ENCODE measurements around the gene JPT2.

Gene JPT2

GRCh38 chr16:1712791-1713261 is 34.7 kb downstream of the JPT2 start:
- ChIA-PET POLR2A (no interaction called here), CTCF (interaction anchor here (0.6 to 1.8 kb wide), 2 partner anchors 11 to 64 kb away, joined by 3 to 5 read pairs; no protein-coding TSS in a partner anchor)
- H3K4me1 ChIP-seq (ENCODE audit: control insufficient read depth, insufficient read depth, low read length) = peaks cover 16% of the 10 kb centered on the region
- TF ChIP-seq ZIC2 (tag by site-specific recombination; IDR thresholded peaks at IDR 0.05) (peak; percentile 59; the same call in 1 of the 2 replicates), SP3 (tag by site-specific recombination; IDR thresholded peaks at IDR 0.05) (no peak), ZNF26 (tag by site-specific recombination; IDR thresholded peaks at IDR 0.05) (no peak), ZBTB8A (tag by site-specific recombination; IDR thresholded peaks at IDR 0.05) (no peak), ZNF148 (tag by site-specific recombination; IDR thresholded peaks at IDR 0.05; ENCODE audit: borderline replicate concordance) (no peak)
- no peak overlapping the region for H3K4me3 ChIP-seq (ENCODE audit: low read depth, low read length)
- no peaks in the 10 kb centered on the region for H3K9me3 ChIP-seq (ENCODE audit: control insufficient read depth, insufficient read depth, low read depth, low read length)
- no peak overlapping the region for H3K27ac ChIP-seq (ENCODE audit: extremely low read depth, low read depth, low read length)
- H3K36me3 ChIP-seq (ENCODE audit: control insufficient read depth in 2 of 2, insufficient read depth in 1 of 2, low read length in 2 of 2) = peaks cover 0 to 13% of the 10 kb centered on the region in 2 experiments; a peak in 2 of 3 replicates

- ChIA-PET POLR2A (no interaction called here), CTCF (interaction anchor here (0.6 to 1.8 kb wide), 2 partner anchors 10 to 65 kb away, joined by 3 to 5 read pairs; no protein-coding TSS in a partner anchor)
- no peaks in the 10 kb centered on the region for H3K9me3 ChIP-seq (ENCODE audit: control insufficient read depth, insufficient read depth, low read depth, low read length)
- peaks cover 0 to 8% of the 10 kb centered on the region in 2 experiments; a peak in 2 of 3 replicates for H3K36me3 ChIP-seq (ENCODE audit: control insufficient read depth in 2 of 2, insufficient read depth in 1 of 2, low read length in 2 of 2)
- H3K4me1 ChIP-seq (ENCODE audit: control insufficient read depth, insufficient read depth, low read length) = peaks cover 12% of the 10 kb centered on the region
- H3K4me3 ChIP-seq (ENCODE audit: low read depth, low read length) = no peak overlapping the region
- no peak overlapping the region for H3K27ac ChIP-seq (ENCODE audit: extremely low read depth, low read depth, low read length)
- no peak for TF ChIP-seq KLF17 (tag by site-specific recombination; IDR thresholded peaks at IDR 0.05)
- no peak for TF ChIP-seq ZIC2 (tag by site-specific recombination; IDR thresholded peaks at IDR 0.05)
- TF ChIP-seq AEBP2 (tag by site-specific recombination; IDR thresholded peaks at IDR 0.05; ENCODE audit: borderline replicate concordance) = no peak
- TF ChIP-seq ZNF324 (tag by site-specific recombination; IDR thresholded peaks at IDR 0.05) = no peak
- TF ChIP-seq ZNF510 (tag by site-specific recombination; IDR thresholded peaks at IDR 0.05; ENCODE audit: insufficient replicate concordance) = no peak
Measured at GRCh38 chr16:1713331-1713730, 35.3 kb downstream of the JPT2 start.

- H3K4me3 ChIP-seq (ENCODE audit: low read depth, low read length) = no peak overlapping the region
- H3K4me1 ChIP-seq (ENCODE audit: control insufficient read depth, insufficient read depth, low read length) = peaks cover 12% of the 10 kb centered on the region
- H3K36me3 ChIP-seq (ENCODE audit: control insufficient read depth in 2 of 2, insufficient read depth in 1 of 2, low read length in 2 of 2) = peaks cover 0 to 8% of the 10 kb centered on the region in 2 experiments; a peak in 2 of 3 replicates
- no peaks in the 10 kb centered on the region for H3K9me3 ChIP-seq (ENCODE audit: control insufficient read depth, insufficient read depth, low read depth, low read length)
- POLR2A ChIA-PET = no interaction called here
- no peak overlapping the region for H3K27ac ChIP-seq (ENCODE audit: extremely low read depth, low read depth, low read length)
- CTCF ChIA-PET = interaction anchor here (1.8 kb wide), 1 partner anchor 10 kb away, joined by 5 read pairs; no protein-coding TSS in a partner anchor
- TF ChIP-seq ZFP3 (tag by site-specific recombination; IDR thresholded peaks at IDR 0.05; ENCODE audit: low read depth) = no peak
- no peak for TF ChIP-seq ZSCAN4 (tag by site-specific recombination; IDR thresholded peaks at IDR 0.05)
- 0 out of 2 replicates have a peak, but pooled peaks have one; percentile 20 for TF ChIP-seq ZEB2 (tag by site-specific recombination; IDR thresholded peaks at IDR 0.05)
- no peak for TF ChIP-seq ZNF704 (tag by site-specific recombination; IDR thresholded peaks at IDR 0.05)
- TF ChIP-seq KLF17 (tag by site-specific recombination; IDR thresholded peaks at IDR 0.05) = no peak
- TF ChIP-seq ZNF138 (tag by site-specific recombination; IDR thresholded peaks at IDR 0.05; ENCODE audit: borderline replicate concordance) = no peak
- peak; percentile 46; the same call in 1 of the 2 replicates for TF ChIP-seq ZIC2 (tag by site-specific recombination; IDR thresholded peaks at IDR 0.05)
- no peak for TF ChIP-seq OVOL3 (tag by site-specific recombination; IDR thresholded peaks at IDR 0.05)
- no peak for TF ChIP-seq ZNF624 (tag by site-specific recombination; IDR thresholded peaks at IDR 0.05)
- TF ChIP-seq ZNF549 (tag by site-specific recombination; IDR thresholded peaks at IDR 0.05) = no peak
- TF ChIP-seq ZNF214 (tag by site-specific recombination; IDR thresholded peaks at IDR 0.05; ENCODE audit: borderline replicate concordance) = no peak
Measured at GRCh38 chr16:1713933-1714332, 35.9 kb downstream of the JPT2 start.
